GM21717 (cell line): Measurements from ENCODE around the gene KCNJ12.
"Not testable (repeated sequence)": the region's sequence is repeated elsewhere in the genome, so short reads cannot be mapped to it uniquely, and the experiment has no call there.

ENCODE experiments used
- ATAC-seq: cut with Tn5 transposase; IDR thresholded peaks from one replicate; pipeline ENCODE4 v1.9.1; 2021; ENCODE audit warnings: mild to moderate bottlenecking, moderate library complexity; ENCODE audit not compliant: unreplicated experiment

KCNJ12 gene

GRCh38 chr17:21376081-21376758 lies at the start of gene KCNJ12:
Gene KCNJ12, plus strand, starts transcription at chr17:21376357. Its CDS starts 38,986 bp downstream, at chr17:21415343.
- no peak for ATAC-seq

GRCh38 chr17:21327921-21328320 lies 48.2 kb upstream of the KCNJ12 start:
- not testable (repeated sequence) for ATAC-seq

- not testable (repeated sequence) for ATAC-seq
These were observed 47.4 kb upstream of the KCNJ12 start for GRCh38 chr17:21328778-21329177.

GRCh38 chr17:21330436-21331160 lies 45.6 kb upstream of the KCNJ12 start:
- ATAC-seq = no peak

GRCh38 chr17:21336541-21337294 lies 39.4 kb upstream of the KCNJ12 start:
- ATAC-seq = not testable (repeated sequence)

GRCh38 chr17:21337981-21338625 lies 38.1 kb upstream of the KCNJ12 start:
- ATAC-seq = not testable (repeated sequence)

GRCh38 chr17:21339011-21339410 lies 37.1 kb upstream of the KCNJ12 start:
- ATAC-seq = no peak

GRCh38 chr17:21339571-21339970 lies 36.6 kb upstream of the KCNJ12 start:
- not testable (repeated sequence) for ATAC-seq

- ATAC-seq = not testable (repeated sequence)
These were observed 35.8 kb upstream of the KCNJ12 start for GRCh38 chr17:21340407-21340806.

GRCh38 chr17:21341279-21341678 lies 34.9 kb upstream of the KCNJ12 start:
- not testable (repeated sequence) for ATAC-seq

- ATAC-seq = not testable (repeated sequence)
These were observed 34.1 kb upstream of the KCNJ12 start for GRCh38 chr17:21341925-21342540.

- not testable (repeated sequence) for ATAC-seq
These were observed 32.9 kb upstream of the KCNJ12 start for GRCh38 chr17:21343061-21343949.

GRCh38 chr17:21344801-21345200 lies 31.4 kb upstream of the KCNJ12 start:
- not testable (repeated sequence) for ATAC-seq

- ATAC-seq = no peak
These were observed 30.9 kb upstream of the KCNJ12 start for GRCh38 chr17:21345236-21345635.

GRCh38 chr17:21346107-21346506 lies 30.1 kb upstream of the KCNJ12 start:
- not testable (repeated sequence) for ATAC-seq

GRCh38 chr17:21346651-21347250 lies 29.4 kb upstream of the KCNJ12 start:
- not testable (repeated sequence) for ATAC-seq

GRCh38 chr17:21347660-21348059 lies 28.5 kb upstream of the KCNJ12 start:
- not testable (repeated sequence) for ATAC-seq

- not testable (repeated sequence) for ATAC-seq
These were observed 27.9 kb upstream of the KCNJ12 start for GRCh38 chr17:21348081-21348925.
